IPS DF 6.9 (cell line): Measurements from ENCODE around the gene GLI3.
"Not testable (repeated sequence)": the region's sequence is repeated elsewhere in the genome, so short reads cannot be mapped to it uniquely, and the experiment has no call there.

Experiments
- DNase-seq: peaks from one replicate; pipeline ENCODE4 v3.0.0-alpha.2; 2013; ENCODE audit warnings: low read depth, low spot score
- H3K27ac ChIP-seq: one replicate; pipeline ENCODE4 v1.5.1; 2013; ENCODE audit warnings: low read length, control low read depth
- H3K27me3 ChIP-seq: 2 replicates; pipeline ENCODE4 v1.6.1; 2013; ENCODE audit warnings: mild to moderate bottlenecking, low read length; ENCODE audit not compliant: control insufficient read depth, insufficient read depth
- H3K36me3 ChIP-seq: 2 replicates; pipeline ENCODE4 v1.6.1; 2013; ENCODE audit warnings: low read length; ENCODE audit not compliant: control insufficient read depth, insufficient read depth
- H3K4me1 ChIP-seq: 2 replicates; pipeline ENCODE4 v1.6.1; 2013; ENCODE audit warnings: low read length; ENCODE audit not compliant: control insufficient read depth, insufficient read depth
- H3K4me3 ChIP-seq: 2 replicates; pipeline ENCODE4 v1.5.1; 2013; ENCODE audit warnings: mild to moderate bottlenecking, low read length
- H3K9me3 ChIP-seq: 2 replicates; pipeline ENCODE4 v1.6.1; 2013; ENCODE audit warnings: low read length, inconsistent platforms; ENCODE audit not compliant: control insufficient read depth, insufficient read depth
- WGBS: extraction: QIAGEN DNeasy Blood & Tissue Kit; methylation state at CpG from one replicate; pipeline ENCODE4 v1.1.7; 2013; ENCODE audit warnings: mixed read lengths, missing lambda C conversion rate; ENCODE audit not compliant: insufficient read length, insufficient coverage; 5-methylcytosine and 5-hydroxymethylcytosine counted together

GLI3 gene

DNA sequence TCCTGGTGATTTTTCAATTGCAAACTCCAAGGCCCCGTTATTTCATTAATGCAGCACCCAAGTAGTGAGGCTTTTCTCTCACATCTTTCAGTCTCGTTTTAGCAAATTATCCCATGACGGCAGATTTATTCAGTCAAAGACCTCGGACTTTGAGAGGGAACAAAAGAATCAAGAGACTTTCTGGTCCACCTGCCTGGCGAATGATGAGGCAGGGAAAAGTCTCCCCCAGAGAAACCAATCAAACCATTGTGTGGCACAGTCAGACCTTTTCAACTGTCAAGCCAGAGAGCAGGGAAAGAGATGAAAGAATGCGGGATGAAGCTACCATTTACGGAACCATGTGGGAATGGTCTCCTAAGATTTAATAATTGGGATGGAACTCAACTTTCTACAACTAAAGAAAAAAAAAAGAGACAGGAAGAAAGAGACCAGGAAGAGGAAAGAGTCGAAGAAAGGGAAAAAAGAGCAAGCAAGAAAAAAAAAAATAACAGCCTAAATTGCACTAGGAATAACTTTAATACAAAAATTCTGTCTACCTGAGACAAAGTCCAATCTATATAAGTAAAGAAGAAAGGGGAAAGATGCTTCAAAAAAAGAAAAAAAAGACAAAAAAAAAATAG lies 22.8 kb downstream of the GLI3 start:
- H3K27ac ChIP-seq = no peak overlapping the region

GRCh38 chr7:42213093-42213492 lies 23.9 kb downstream of the GLI3 start:
- no peak overlapping the region for H3K4me3 ChIP-seq
- H3K27me3 ChIP-seq = no peaks in the 10 kb centered on the region
- WGBS = no CpG with 5 or more reads among the region's 3 CpGs
- H3K27ac ChIP-seq = no peak overlapping the region
- H3K36me3 ChIP-seq = no peaks in the 10 kb centered on the region
- no peaks in the 10 kb centered on the region for H3K9me3 ChIP-seq
- no peak for DNase-seq
- H3K4me1 ChIP-seq = peaks cover 2% of the 10 kb centered on the region

More for the DNA sequence above, 22.8 kb downstream of the GLI3 start:
- DNase-seq = no peak
- Histone ChIP-seq H3K27me3 (no peaks in the 10 kb centered on the region), H3K36me3 (no peaks in the 10 kb centered on the region), H3K4me3 (no peak overlapping the region), H3K4me1 (peaks cover 2% of the 10 kb centered on the region), H3K9me3 (no peaks in the 10 kb centered on the region)
- no CpG with 5 or more reads among the region's 8 CpGs for WGBS

GRCh38 chr7:42212541-42213090 lies 24.4 kb downstream of the GLI3 start:
- H3K27ac ChIP-seq = no peak overlapping the region
- WGBS = no CpG with 5 or more reads among the region's 8 CpGs
- no peaks in the 10 kb centered on the region for H3K27me3 ChIP-seq
- no peak overlapping the region for H3K4me3 ChIP-seq
- no peaks in the 10 kb centered on the region for H3K9me3 ChIP-seq
- DNase-seq = no peak
- peaks cover 2% of the 10 kb centered on the region for H3K4me1 ChIP-seq
- H3K36me3 ChIP-seq = no peaks in the 10 kb centered on the region

GRCh38 chr7:42211938-42212337 lies 25.1 kb downstream of the GLI3 start:
- Histone ChIP-seq H3K9me3 (no peaks in the 10 kb centered on the region), H3K4me3 (no peak overlapping the region), H3K27me3 (no peaks in the 10 kb centered on the region), H3K36me3 (no peaks in the 10 kb centered on the region), H3K27ac (no peak overlapping the region), H3K4me1 (peaks cover 2% of the 10 kb centered on the region)
- DNase-seq = no peak
- no CpG with 5 or more reads among the region's 3 CpGs for WGBS

DNA sequence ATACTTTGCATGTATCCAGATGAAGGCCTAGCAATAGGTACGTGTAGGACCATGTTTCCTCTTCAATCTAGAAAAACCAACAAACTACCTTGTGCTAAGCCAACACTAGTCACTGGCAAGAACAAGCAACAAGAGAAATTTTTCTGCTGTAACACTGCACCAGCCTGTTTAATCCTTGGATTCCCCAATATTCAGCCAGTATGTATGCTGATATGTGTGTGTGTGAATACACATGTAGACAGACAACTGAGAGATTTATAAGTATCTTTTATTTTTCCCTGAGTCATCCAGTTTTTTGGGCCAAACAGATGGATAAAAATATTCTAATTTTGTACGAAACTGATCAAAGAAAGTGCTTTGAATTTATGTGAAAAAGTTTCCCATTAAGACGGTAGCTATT lies 26.2 kb downstream of the GLI3 start:
- H3K4me1 ChIP-seq = peaks cover 2% of the 10 kb centered on the region
- H3K27ac ChIP-seq = no peak overlapping the region
- no peak for DNase-seq
- no peak overlapping the region for H3K4me3 ChIP-seq
- no peaks in the 10 kb centered on the region for H3K9me3 ChIP-seq
- no peaks in the 10 kb centered on the region for H3K27me3 ChIP-seq
- no CpG with 5 or more reads among the region's 3 CpGs for WGBS
- no peaks in the 10 kb centered on the region for H3K36me3 ChIP-seq

GRCh38 chr7:42210333-42210732 lies 26.7 kb downstream of the GLI3 start:
- peaks cover 2% of the 10 kb centered on the region for H3K4me1 ChIP-seq
- H3K27ac ChIP-seq = no peak overlapping the region

GRCh38 chr7:42209085-42209484 lies 27.9 kb downstream of the GLI3 start:
- H3K27me3 ChIP-seq, H3K27ac ChIP-seq, H3K4me1 ChIP-seq, H3K36me3 ChIP-seq, H3K4me3 ChIP-seq, H3K9me3 ChIP-seq, DNase-seq: not testable (repeated sequence)

More at GRCh38 chr7:42210333-42210732, 26.7 kb downstream of the GLI3 start:
- Histone ChIP-seq H3K4me3 (no peak overlapping the region), H3K36me3 (no peaks in the 10 kb centered on the region), H3K27me3 (no peaks in the 10 kb centered on the region), H3K9me3 (no peaks in the 10 kb centered on the region)
- DNase-seq = no peak
- no CpG with 5 or more reads among the region's 3 CpGs for WGBS

DNA sequence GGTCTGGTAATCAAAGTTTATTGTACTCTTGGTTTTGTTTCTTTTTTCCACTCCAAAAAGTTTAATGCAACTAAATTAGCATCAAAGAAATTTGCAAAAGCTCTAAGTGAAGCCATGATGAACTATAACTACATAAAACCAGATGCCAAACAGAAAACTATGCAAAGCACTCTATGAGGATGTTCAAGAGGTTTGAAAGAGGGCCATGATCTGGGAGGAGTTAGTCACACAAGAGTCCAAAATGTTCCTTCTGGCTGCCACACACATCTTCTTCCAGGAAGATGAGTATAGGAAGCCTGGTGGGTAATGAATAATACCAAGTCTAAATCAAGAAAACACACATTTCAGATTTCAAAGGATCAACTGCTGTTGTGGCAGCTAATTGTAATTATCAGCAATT lies 28.4 kb downstream of the GLI3 start:
- Histone ChIP-seq H3K27ac (no peak overlapping the region), H3K9me3 (no peaks in the 10 kb centered on the region), H3K36me3 (no peaks in the 10 kb centered on the region), H3K4me3 (no peak overlapping the region), H3K4me1 (no peaks in the 10 kb centered on the region; the same call in none of the 2 replicates), H3K27me3 (no peaks in the 10 kb centered on the region)
- no peak for DNase-seq

GRCh38 chr7:42207420-42207819 lies 29.6 kb downstream of the GLI3 start:
- no CpG with 5 or more reads among the region's 2 CpGs for WGBS
- Histone ChIP-seq H3K9me3 (no peaks in the 10 kb centered on the region), H3K27ac (no peak overlapping the region), H3K27me3 (no peaks in the 10 kb centered on the region), H3K4me1 (no peaks in the 10 kb centered on the region; the same call in 1 of the 2 replicates), H3K4me3 (no peak overlapping the region), H3K36me3 (no peaks in the 10 kb centered on the region)
- DNase-seq = no peak

- Histone ChIP-seq H3K27ac (no peak overlapping the region), H3K4me3 (no peak overlapping the region), H3K9me3 (no peaks in the 10 kb centered on the region), H3K4me1 (no peaks in the 10 kb centered on the region), H3K36me3 (no peaks in the 10 kb centered on the region), H3K27me3 (no peaks in the 10 kb centered on the region)
- no peak for DNase-seq
Observed at GRCh38 chr7:42203336-42203735, 33.7 kb downstream of the GLI3 start.

GRCh38 chr7:42202601-42203000 lies 34.4 kb downstream of the GLI3 start:
- WGBS = no CpG with 5 or more reads among the region's 4 CpGs
- no peaks in the 10 kb centered on the region for H3K4me1 ChIP-seq
- H3K27ac ChIP-seq = no peak overlapping the region
- H3K36me3 ChIP-seq = no peaks in the 10 kb centered on the region
- no peak overlapping the region for H3K4me3 ChIP-seq
- no peaks in the 10 kb centered on the region for H3K27me3 ChIP-seq
- H3K9me3 ChIP-seq = no peaks in the 10 kb centered on the region
- DNase-seq = no peak
